LNCAP (cell line): ENCODE data around the gene KRTAP5-7.

Experiments
- TF ChIP-seq, protein P1 (sequence below): fragments of 450-650 bp; IDR thresholded peaks from 2 replicates; pipeline ENCODE4 v1.5.1; 2017; ENCODE audit warnings: mild to moderate bottlenecking

KRTAP5-7 gene

DNA sequence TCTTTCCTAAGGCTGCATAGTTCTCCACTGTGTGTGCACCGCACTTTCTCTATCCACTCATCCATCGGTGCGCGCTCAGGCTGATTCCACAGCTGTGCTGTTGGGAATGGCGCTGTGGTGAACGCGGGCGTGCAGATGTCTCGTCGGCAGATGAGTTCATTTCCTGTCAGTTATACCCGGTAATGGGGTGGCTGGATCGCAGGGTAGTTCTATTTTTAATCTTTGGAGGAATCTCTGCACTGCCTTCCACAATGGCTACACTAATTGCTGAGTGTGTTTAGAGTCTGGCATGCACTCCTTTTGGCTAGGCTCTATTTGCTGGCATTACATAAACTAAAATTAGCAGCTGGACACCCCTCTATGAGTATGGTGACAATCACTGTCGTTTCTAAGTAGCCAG is 27.9 kb upstream of the KRTAP5-7 start:
- TF ChIP-seq, protein P1, sequence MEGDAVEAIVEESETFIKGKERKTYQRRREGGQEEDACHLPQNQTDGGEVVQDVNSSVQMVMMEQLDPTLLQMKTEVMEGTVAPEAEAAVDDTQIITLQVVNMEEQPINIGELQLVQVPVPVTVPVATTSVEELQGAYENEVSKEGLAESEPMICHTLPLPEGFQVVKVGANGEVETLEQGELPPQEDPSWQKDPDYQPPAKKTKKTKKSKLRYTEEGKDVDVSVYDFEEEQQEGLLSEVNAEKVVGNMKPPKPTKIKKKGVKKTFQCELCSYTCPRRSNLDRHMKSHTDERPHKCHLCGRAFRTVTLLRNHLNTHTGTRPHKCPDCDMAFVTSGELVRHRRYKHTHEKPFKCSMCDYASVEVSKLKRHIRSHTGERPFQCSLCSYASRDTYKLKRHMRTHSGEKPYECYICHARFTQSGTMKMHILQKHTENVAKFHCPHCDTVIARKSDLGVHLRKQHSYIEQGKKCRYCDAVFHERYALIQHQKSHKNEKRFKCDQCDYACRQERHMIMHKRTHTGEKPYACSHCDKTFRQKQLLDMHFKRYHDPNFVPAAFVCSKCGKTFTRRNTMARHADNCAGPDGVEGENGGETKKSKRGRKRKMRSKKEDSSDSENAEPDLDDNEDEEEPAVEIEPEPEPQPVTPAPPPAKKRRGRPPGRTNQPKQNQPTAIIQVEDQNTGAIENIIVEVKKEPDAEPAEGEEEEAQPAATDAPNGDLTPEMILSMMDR: no peak

DNA sequence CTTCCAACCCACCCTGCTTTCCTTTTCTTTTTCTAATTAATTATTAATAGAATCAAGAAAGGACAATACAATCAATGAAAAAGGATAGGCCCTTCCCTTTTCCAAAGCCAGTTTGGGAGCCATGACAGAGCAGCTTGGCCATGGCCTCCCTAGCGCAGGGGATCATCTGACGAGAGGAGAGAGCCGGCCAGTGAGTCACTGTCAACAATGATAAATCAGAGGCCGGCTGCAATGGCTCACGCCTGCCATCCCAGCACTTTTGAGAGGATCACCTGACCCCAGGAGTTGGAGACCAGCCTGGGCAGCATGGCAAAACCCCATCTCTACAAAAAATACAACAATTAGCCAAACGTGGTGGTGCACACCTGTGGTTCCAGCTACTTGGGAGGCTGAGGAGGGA is 27.5 kb upstream of the KRTAP5-7 start:
- TF ChIP-seq, protein P1: no peak

DNA sequence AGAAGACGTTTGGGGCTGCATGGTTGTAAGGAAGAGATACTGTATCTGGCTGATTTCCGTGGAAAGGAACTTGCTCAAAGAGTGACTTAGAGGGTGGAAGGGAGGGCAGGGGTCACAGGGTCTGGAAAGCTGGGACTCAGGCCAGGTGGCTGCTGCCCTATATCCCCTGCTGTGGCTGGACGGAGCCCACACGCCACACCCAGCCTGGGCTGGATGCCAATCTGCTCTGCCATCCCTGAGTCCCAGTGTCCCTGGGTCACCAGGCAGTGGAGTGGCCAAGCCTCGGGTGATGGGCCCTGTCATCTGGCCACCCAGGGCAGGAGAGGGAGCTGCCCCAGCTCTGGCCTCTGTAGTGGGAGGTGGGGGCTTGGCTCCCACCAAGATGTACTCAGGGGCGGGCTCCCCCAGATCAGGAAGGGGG is 26.5 kb upstream of the KRTAP5-7 start:
- TF ChIP-seq, protein P1: no peak

DNA sequence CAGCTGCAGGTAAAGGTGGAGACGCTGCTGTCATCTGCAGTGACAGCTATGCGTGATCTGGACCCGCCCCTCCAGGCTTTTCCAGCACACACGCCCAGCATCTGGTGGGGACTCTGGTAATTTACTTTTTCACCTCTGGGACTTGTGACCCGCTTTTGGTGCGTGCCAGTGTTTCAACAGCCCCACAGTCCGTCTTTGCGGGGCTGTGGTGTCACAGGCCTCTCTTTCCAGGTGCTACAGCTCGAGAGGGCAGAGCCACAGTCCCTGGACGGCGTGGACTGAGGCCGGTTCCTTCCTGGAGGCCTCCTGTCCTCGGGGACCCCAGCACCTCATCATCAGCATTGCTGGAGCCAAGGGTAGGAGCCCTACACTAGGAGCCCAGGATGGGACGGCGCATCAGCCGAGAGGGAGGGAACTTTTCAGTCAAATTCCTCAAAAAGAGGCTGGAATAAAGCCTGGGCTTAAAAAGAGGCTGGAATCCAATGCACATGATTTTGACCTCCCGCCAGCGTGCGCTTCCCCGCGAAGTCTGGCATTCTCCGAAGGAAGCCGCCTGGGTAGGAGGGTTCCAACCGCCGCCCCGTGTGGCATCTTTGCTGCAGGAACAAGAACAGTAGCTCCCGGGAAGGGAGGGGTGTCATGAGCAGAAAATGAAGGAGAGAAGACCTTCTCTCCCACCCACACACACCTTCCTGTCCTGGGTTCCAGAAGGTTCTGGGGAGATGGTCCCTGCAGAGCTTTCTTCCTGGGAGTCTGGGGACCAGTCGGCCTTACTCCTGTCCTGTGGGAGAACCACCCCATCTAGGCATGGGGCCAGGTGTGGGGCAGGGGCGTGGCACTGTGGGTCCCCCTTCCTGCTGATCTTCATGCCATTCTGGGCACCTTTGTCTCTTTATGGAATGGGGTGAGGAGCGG is 25.7 kb upstream of the KRTAP5-7 start:
- TF ChIP-seq, protein P1: no peak

DNA sequence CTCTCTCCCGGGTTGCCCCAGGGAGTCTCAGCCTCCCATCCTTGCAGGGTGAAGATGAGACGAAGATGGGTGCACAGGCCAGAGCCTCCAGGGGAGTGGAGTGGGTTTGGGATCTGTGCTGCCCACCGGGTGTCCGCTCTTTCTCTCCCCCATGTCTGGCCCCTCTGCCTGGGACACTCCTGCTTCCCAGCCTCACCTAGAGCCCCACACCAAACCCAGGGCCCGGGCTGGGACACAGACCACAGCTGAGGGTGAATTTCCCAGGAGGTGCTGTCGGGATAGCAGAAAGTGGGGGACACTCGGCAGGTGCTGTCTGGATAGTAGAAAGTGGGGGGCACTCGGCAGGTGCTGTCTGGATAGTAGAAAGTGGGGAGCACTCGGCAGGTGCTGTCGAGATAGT is 25.0 kb upstream of the KRTAP5-7 start:
- TF ChIP-seq, protein P1: no peak

DNA sequence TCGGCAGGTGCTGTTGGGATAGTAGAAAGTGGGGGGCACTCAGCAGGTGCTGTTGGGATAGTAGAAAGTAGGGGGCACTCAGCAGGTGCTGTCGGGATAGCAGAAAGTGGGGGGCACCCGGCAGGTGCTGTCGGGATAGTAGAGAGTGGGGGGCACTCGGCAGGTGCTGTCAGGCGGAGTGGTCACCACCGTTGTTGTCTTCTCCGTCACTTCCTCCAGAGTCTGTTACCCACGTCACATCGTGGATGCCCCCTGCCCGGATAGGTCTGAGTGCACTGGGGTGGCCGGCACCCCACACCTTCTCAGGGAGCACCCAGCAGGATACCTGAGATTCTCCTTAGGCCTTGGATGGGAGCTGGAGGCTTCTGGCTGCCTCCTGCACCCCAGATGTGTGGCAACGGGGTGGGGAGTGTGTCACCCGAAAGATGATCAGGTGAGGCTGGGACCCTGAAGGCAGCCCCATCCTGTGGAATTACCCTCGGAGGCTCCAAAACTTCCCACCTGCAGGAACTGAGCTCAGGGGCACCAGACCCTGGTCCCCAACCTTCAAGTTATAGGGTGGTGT is 24.1 kb upstream of the KRTAP5-7 start:
- TF ChIP-seq, protein P1: no peak

DNA sequence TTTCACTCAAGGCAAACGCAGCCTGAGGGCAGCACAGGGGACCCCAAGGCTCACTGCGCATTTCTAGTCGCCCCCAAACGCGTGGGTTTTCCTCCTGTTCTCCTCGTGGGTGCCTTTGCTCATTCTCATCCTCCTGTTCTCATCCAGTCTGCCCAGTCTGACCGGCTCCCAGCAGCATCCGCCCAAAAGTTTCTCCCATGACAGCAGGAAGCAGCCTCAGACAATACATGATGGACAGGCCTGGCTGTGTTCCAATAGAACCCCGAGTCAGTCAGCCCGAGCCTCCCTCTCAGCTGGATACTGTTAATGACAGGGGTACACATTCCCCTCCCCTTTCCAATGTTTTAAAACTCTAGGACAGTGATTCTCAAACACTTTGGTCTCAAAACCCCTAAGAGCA is 22.5 kb upstream of the KRTAP5-7 start:
- TF ChIP-seq, protein P1: no peak
